Omental fat pad (tissue), 4 donors: ENCODE data around the gene ASTN2. TPM values are rescaled to one million over a fixed set of nuclear protein-coding genes. Genes with fewer than 3 reads are reported as not detected.

Experiments
- ATAC-seq: fragments of 150-250 bp; one replicate; pipeline ENCODE4 v1.9.1; 2016; ENCODE audit warnings: mild to moderate bottlenecking, moderate library complexity; ENCODE audit not compliant: low FRiP score
- DNase-seq: peaks from one replicate; pipeline ENCODE4 v3.0.0-alpha.2; 2019; ENCODE audit warnings: low spot score
- total RNA-seq, 4 donors: library from RNA; depleted of rRNA; stranded (reverse); fragments of >200 nt; gene quantifications; one replicate each; pipeline ENCODE4 v1.1.0, GENCODE V29; 2016
- TF ChIP-seq, protein P1 (sequence below), 3 donors: fragments of 450-650 bp; IDR thresholded peaks; one replicate each; pipeline ENCODE4 v1.5.1; 2016 to 2017; ENCODE audit warnings: antibody characterized with exemption in 3 of 3, mild to moderate bottlenecking in 3 of 3, moderate library complexity in 2 of 3

ASTN2 gene
- total RNA-seq, 4 donors from 2014 or later = 1.1 to 8.4 (median 3.6) TPM

- ATAC-seq (no peak), DNase-seq (no peak)
- TF ChIP-seq, protein P1, sequence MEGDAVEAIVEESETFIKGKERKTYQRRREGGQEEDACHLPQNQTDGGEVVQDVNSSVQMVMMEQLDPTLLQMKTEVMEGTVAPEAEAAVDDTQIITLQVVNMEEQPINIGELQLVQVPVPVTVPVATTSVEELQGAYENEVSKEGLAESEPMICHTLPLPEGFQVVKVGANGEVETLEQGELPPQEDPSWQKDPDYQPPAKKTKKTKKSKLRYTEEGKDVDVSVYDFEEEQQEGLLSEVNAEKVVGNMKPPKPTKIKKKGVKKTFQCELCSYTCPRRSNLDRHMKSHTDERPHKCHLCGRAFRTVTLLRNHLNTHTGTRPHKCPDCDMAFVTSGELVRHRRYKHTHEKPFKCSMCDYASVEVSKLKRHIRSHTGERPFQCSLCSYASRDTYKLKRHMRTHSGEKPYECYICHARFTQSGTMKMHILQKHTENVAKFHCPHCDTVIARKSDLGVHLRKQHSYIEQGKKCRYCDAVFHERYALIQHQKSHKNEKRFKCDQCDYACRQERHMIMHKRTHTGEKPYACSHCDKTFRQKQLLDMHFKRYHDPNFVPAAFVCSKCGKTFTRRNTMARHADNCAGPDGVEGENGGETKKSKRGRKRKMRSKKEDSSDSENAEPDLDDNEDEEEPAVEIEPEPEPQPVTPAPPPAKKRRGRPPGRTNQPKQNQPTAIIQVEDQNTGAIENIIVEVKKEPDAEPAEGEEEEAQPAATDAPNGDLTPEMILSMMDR (IDR thresholded peaks at IDR 0.05) = no peak
Observed at GRCh38 chr9:117400171-117400570, 14.7 kb downstream of the ASTN2 start.

GRCh38 chr9:117395151-117395650 lies 19.7 kb downstream of the ASTN2 start:
- ATAC-seq = no peak
- TF ChIP-seq, protein P1 (IDR thresholded peaks at IDR 0.05) = no peak
- DNase-seq = no peak

DNA sequence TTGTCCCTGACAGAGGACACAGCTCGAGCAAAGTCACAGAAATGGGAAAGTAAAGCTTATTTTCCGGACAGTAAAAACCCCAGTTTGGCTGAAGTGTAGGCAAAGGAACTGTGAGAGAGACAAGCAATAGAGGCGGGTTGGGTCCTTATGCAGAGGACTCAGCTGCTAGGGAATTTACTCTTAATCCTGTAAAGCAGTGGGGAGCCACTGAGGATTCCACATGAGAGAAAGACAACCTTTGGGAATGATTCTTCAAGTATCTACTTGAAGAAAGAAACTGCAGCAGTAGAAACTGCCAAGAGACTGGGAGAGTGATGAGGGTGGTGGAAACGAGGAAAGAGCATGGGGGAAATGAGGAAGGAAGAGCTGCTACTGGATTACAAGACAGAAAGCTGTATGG lies 20.2 kb downstream of the ASTN2 start:
- DNase-seq (no peak), ATAC-seq (no peak)
- TF ChIP-seq, protein P1 (IDR thresholded peaks at IDR 0.05) = no peak

GRCh38 chr9:117392992-117393391 lies 21.9 kb downstream of the ASTN2 start:
- ATAC-seq (no peak), DNase-seq (no peak)
- TF ChIP-seq, protein P1 (IDR thresholded peaks at IDR 0.05) = no peak

DNA sequence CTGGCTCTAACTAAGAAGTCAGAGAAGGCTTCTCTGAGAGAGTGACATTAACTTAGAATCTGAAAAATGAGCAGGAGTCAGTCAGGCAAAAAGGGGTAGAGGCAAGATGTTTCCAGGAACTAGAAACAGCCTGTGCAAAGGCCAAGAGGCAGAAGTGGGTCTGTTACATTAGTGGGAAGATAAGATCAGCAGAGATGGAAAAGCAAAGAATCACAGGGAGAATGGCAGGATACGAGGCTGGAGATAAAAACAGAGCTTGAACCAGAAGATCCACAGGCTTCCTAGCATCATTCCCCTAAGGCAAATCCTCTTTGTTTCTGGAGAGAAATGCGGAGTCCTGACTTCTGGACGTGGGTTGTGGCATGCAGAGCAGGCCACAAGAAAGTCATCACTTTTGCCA lies 27.4 kb downstream of the ASTN2 start:
- no peak for ATAC-seq
- TF ChIP-seq, protein P1 (IDR thresholded peaks at IDR 0.05) = no peak
- no peak for DNase-seq

DNA sequence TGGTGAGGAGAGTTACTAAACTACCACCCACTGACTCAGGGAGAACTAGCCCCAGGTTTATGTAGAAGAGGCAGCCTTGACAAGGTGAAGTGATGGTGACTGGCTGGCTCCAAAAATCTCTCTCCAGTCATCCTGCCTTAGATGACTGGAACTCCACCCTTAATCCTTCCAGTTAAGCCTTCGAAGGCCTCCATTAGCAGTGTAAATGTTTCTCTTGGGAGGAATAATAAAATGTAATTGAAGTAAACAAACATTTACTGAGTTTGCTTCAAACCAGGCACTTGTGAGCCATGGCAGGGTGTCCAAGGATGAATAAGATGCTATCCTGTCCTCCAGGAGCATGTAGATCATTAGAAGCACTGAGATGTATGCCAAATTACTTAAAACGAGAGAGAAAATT lies 35.5 kb downstream of the ASTN2 start:
- DNase-seq (no peak), ATAC-seq (no peak)
- TF ChIP-seq, protein P1 (IDR thresholded peaks at IDR 0.05) = no peak

DNA sequence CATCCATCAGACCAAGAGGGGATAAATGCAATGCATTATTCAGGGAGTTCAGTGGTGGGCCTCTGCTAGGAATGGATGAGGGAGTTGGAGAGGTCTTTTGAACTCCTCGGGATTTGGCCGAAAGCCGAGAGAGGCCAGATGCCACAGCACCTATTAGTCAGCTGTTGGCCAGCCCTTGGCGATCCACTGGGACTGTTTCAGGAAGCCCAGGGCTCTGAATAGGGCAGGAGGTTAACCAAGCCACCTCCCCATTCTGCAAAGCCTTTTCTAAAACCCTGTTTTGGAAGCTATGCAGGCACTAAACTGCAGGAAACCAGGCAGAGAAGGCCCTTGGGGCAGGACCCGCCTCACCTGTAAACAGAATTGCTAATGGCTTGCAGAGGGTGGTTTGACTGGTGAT lies 37.8 kb downstream of the ASTN2 start:
- no peak for ATAC-seq
- DNase-seq = no peak
- TF ChIP-seq, protein P1 (IDR thresholded peaks at IDR 0.05) = no peak
